Measurements from ENCODE around the gene TNKS1BP1.

The TNKS1BP1 gene

GRCh38 chr11:57260937-57261783 is 63.6 kb downstream of the TNKS1BP1 start:
- DNase-seq (ENCODE audit: low spot score), result no peak

- no peak for DNase-seq (ENCODE audit: low spot score)
These were observed 68.6 kb downstream of the TNKS1BP1 start for GRCh38 chr11:57256119-57256518.

- no peak for DNase-seq (ENCODE audit: low spot score)
These were observed 69.1 kb downstream of the TNKS1BP1 start for GRCh38 chr11:57255618-57256017.

DNA sequence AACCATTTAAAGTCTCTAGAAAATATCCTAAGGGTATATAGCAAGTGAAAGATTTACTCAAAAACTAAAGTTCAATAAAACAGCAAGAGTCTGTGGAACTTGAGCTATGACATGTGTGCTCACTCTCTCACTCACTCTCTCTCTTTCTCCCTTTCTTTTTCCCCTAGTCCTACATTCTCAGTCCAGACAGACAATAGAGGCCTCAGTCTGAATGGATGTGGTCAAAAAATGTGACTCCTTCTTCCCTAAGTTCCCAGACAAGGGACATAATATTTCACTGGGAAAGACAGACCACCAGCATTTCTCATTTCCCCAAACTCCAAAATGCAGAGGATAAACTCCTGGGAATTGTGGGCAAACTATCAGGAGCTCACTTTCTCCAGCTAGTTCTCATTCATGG is 70.1 kb downstream of the TNKS1BP1 start:
- no peak for DNase-seq (ENCODE audit: low spot score)

DNA sequence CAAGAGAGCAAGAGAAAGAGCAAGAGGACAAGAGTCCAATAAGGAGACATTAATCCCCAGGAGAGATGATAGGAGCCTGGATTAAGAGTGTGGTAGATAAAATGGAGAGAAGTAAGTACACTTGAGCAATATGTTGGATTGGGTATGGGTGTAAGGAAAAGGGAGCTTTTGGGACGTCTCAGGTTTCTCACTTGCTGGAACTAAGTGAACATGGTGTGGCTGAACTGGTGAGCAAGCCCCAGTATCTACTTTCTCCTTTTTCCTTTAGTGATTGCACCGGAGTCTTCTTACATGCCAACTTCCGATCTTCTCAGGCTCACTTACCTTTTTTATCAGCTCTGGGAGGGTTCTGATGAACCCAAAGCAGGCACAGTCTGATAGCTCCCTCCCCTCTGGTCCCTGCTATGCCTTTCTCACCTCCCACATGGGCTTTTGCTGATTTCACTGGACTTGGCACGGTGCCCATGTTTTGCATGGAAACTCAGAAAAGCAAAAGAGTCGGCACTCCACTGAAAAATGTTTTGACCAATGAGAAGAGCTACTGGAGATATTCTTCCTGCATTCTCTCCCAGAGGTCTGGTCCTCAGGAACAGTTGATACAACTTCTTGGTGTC is 73.2 kb downstream of the TNKS1BP1 start:
- DNase-seq (ENCODE audit: low spot score), result no peak

GRCh38 chr11:57251037-57251436 is 73.7 kb downstream of the TNKS1BP1 start:
- no peak for DNase-seq (ENCODE audit: low spot score)
